ENCODE results near the gene UGGT2.
"Not testable (repeated sequence)": the region's sequence is repeated elsewhere in the genome, so short reads cannot be mapped to it uniquely, and the experiment has no call there.

Gene UGGT2

DNA sequence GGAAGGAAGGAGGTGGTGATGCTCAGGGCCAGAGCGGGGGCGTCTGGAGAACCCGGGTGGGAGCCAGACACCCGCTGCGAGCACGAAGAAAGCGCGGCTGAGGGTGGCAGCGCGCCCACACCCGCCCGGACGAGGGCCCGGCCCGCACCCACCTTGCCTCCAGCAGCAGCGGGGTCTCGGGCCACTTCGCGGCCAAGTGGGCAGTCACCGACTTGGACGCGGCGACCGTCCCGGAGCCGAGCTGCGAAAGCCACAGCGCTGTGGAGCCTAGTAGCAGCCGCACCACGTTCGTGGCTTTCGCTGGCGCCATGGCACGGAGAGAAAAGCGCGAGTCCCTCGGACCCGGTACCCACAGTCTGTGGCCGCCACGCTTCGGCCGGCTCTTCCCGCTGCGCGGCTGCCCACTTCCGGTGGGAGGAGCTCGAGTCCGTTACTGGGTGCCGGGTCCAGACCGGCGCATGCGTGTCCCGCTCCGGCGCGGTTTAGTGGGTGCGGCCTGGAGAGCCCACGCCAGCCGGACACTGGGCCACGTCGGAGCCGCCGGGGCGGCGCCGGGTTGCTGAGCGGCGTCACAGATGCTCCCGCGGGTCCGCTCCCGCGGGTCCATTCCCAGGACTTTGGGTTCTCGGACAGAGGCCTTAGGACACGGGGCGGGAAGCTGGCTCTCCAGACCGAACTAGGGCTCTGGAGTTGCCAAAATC, at the start of gene UGGT2:
Gene UGGT2, minus strand, starts transcription at position 399 of the 701 bp plus-strand sequence. Its CDS starts 89 bp downstream, at position 310.
- H3K4me3 ChIP-seq = peak within 1 kb of the TSS; percentile 52 to 97 (median 82)
- H3K27ac ChIP-seq = peak within 1 kb of the TSS in 20 of 21 experiments; percentile 45 to 93 (median 78)

- Histone ChIP-seq H3K4me3 (no peak overlapping the region), H3K27ac (no peak overlapping the region)
Measured at GRCh38 chr13:96100457-96101220, 47.4 kb upstream of the UGGT2 start.

DNA sequence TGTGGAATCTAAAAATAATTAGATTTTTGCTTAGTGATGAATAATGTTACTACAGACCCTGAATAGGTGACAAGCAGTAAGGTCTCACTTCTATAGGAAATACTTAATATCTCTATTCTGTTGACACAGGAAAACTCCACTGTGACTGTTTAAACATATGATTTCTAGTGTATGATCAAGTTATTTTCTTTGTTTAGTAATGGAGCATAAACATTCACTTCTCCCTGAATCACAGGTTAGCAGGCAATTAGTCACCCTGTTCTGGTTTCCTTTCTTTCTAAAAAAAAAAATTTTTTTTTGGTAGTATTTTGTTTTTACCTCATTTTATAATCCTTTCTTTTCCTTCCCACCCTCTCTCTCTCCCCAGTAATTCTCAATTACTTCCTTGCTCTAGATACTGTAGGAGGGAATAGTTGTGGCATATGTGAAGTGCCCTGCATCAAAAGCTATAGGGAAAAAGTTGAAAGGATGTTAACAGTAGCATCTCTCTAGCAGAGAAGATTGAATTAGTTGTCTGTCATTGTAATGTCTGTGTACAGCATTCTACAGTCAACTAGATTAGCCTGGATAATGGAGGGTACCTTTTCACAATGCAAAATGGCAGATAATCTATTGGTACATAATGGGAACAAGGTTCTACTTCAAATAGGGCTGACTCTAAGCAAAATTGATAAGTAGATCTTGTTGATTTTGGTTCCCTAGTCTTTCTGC, 40.2 kb upstream of the UGGT2 start:
- no peak overlapping the region for H3K4me3 ChIP-seq

DNA sequence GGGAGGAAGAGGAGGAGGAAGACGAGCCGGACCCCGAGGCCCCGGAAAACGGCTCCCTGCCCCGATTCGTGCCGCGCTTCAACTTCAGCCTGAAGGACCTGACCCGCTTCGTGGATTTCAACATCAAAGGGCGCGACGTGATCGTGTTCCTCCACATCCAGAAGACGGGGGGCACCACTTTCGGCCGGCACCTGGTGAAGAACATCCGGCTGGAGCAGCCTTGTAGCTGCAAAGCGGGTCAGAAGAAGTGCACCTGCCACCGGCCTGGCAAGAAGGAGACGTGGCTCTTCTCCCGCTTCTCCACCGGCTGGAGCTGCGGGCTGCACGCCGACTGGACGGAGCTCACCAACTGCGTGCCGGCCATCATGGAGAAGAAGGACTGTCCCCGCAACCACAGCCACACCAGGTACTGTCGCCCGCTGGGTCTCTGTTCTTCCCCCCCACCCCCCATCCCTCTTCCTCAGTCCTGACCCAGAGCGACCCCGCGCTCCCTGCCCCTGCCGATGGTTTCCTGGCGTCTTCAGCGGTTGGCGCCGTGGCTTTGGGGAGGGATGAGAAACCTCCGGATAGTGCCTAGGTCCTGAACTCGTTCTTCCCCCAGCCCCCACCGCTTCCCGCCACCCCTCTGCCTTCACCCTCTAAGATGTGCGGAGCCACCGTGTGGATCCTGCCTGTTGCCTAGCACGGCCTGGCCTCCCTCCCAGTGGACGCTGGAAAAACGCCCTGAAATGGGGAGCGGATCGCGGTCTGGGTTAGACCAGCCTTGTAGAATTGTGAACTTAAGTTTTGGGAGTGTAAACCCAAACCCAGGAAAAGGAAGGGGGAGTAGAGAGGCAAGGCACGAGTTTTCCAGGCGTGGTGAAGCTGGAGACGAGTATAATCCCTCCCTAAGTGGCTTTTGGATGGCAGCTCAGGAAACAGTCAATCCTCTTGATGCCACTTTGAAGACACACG, 38.2 kb upstream of the UGGT2 start:
- Histone ChIP-seq H3K27ac (peak overlapping the region in 1 of 21 experiments; percentile 12), H3K4me3 (peak overlapping the region in 1 of 7 experiments; percentile 40)

More for the DNA sequence above, 40.2 kb upstream of the UGGT2 start:
- H3K27ac ChIP-seq = no peak overlapping the region

- Histone ChIP-seq H3K27ac (peak overlapping the region in 1 of 21 experiments; percentile 12), H3K4me3 (peak overlapping the region in 6 of 7 experiments; percentile 13 to 40 (median 18))
Measured at GRCh38 chr13:96090240-96091101, 37.3 kb upstream of the UGGT2 start.

DNA sequence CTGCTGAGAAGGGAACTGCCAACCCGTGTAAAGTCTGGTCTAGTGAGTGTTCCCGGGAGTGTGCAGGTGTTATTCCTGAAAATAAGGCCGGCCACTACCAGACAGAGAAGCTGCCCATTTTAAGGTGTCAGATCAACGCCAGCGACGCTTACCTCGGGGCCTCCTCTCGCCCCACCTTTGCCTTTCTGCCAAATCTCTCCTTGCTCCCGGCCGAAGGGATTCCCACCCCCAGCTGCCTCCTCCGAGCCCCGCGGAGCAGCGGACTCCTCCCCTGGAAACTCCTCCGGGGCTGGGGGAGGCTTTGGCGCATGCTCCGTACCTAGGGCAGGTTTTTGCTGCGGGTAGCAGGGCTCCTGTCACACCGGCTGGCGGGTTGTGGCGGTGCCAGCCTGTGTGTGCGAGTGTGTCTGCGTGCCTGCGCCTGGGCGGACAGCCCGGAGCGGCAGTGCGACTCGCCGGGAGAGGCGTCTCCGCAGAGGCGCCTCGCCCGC, 36.6 kb upstream of the UGGT2 start, which contains the start of gene HS6ST3:
Gene HS6ST3, plus strand, starts transcription at position 359 of the 491 bp plus-strand sequence.
- H3K4me3 ChIP-seq = peak within 1 kb of the TSS in 6 of 7 experiments; percentile 13 to 40 (median 18)
- H3K27ac ChIP-seq = peak within 1 kb of the TSS in 1 of 21 experiments; percentile 12

- Histone ChIP-seq H3K4me3 (no peak overlapping the region), H3K27ac (no peak overlapping the region)
Measured at GRCh38 chr13:96089139-96089538, 35.9 kb upstream of the UGGT2 start.

GRCh38 chr13:96086736-96087135, 33.5 kb upstream of the UGGT2 start:
- Histone ChIP-seq H3K4me3 (no peak overlapping the region), H3K27ac (no peak overlapping the region)

- Histone ChIP-seq H3K4me3 (no peak overlapping the region), H3K27ac (no peak overlapping the region)
Measured at GRCh38 chr13:96082640-96083039, 29.4 kb upstream of the UGGT2 start.

- no peak overlapping the region for H3K4me3 ChIP-seq
- H3K27ac ChIP-seq = no peak overlapping the region
Measured at GRCh38 chr13:96081888-96082287, 28.7 kb upstream of the UGGT2 start.

DNA sequence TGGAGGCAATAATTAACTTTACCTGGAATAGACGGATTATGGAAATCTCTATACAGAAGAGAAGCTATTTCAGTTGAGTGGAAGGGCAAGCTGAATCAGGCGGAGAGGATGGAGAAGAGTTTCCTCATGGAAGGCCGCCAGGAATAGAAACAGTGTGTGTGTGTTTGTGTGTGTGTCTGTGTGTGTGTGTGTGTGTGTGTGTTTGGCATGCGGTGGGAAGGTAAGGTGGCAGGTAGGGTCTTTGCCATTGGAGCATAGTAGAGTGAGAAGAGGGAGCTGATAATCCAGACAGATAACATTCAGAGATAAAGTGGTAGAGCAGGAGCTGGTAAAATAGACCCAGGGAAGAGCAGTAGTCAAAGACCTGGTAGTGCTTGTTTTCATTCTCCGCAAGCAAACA, 27.5 kb upstream of the UGGT2 start:
- H3K27ac ChIP-seq = no peak overlapping the region
- no peak overlapping the region for H3K4me3 ChIP-seq

- no peak overlapping the region for H3K4me3 ChIP-seq
- H3K27ac ChIP-seq = no peak overlapping the region
Measured at GRCh38 chr13:96075953-96076543, 22.8 kb upstream of the UGGT2 start.

- Histone ChIP-seq H3K27ac (no peak overlapping the region), H3K4me3 (no peak overlapping the region)
Measured at GRCh38 chr13:96072392-96072791, 19.2 kb upstream of the UGGT2 start.

GRCh38 chr13:96071504-96071903, 18.3 kb upstream of the UGGT2 start:
- H3K27ac ChIP-seq = no peak overlapping the region
- H3K4me3 ChIP-seq = no peak overlapping the region

- no peak overlapping the region for H3K4me3 ChIP-seq
Measured at GRCh38 chr13:96068729-96069128, 15.5 kb upstream of the UGGT2 start.

DNA sequence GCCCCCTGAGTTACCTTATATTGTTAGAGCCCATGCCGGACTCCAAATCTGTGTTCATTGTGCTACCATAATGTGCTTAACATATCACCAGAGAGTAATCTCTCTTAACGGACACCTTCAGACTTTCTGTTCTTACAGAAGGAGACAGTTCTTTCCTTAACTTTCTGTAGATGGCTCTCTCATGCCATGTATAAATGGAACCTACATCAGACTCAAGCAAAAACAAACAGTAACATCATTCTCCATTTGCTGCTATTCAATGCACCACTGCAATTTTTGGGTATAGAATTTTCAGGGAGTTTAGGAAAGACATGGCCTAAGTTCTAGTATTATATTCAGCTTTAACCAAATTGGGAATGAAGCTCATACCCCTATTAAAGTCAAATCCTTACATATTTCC, 12.6 kb upstream of the UGGT2 start:
- no peak overlapping the region for H3K27ac ChIP-seq
- H3K4me3 ChIP-seq = no peak overlapping the region

More at GRCh38 chr13:96068729-96069128, 15.5 kb upstream of the UGGT2 start:
- no peak overlapping the region for H3K27ac ChIP-seq

DNA sequence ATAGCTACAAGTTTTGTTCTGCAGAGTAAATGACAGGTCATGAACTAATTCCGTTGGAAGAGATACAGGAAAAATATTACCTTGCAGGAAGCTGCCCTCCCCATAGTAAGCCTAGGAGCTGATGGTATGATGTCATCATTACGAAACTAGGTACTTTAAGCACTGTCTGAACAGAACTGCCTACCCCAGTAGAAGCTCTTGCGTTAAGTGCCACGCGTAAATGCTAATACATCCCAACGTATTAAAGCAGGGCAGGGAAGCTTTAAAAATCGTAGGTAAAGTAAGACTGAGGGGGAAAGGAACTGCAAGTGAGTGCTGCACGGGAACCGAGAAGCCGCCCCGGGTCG, 572 bp downstream of the UGGT2 start:
- Histone ChIP-seq H3K27ac (peak overlapping the region in 18 of 21 experiments; percentile 46 to 93 (median 82)), H3K4me3 (peak overlapping the region; percentile 52 to 97 (median 82))

DNA sequence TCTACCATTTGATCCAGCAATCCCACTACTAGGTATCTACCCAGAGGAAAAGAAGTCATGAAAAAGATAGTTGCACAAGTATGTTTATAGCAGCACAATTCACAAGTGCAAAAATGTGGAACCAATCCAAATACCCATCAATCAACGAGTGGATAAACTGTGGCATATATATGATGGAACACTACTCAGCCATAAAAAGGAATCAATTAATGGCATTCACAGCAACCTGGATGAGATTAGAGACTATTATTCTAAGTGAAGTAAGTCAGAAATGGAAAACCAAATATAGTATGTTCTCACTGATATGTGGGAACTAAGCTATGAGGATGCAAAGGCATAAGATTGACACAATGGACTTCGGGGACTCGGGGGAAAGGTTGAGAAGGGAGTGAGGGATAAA, 1.3 kb downstream of the UGGT2 start:
- not testable (repeated sequence) for H3K4me3 ChIP-seq, H3K27ac ChIP-seq

Data from skin epidermis (tissue), 12 donors.